ENCODE results near the gene LRRC75A. TPM values are rescaled to one million over a fixed set of nuclear protein-coding genes. Genes with fewer than 3 reads are reported as not detected.

The LRRC75A gene
- polyA plus RNA-seq, 1 donor (not counting 4 experiments of a cell fraction or from before 2014, with no cell fraction given), result not detected

GRCh38 chr17:16459855-16460550 is 32.0 kb downstream of the LRRC75A start:
- no peaks in the 10 kb centered on the region for H4K20me1 ChIP-seq (ENCODE audit: control insufficient read depth, extremely low read depth, insufficient read depth, low read length)
- H2AFZ ChIP-seq (ENCODE audit: control insufficient read depth, low read length), result peak overlapping the region; percentile 52
- dilution Hi-C loops (cut with MboI; ENCODE audit: extremely low pct_ligation_motif_present, low sequenced_read_pairs), result no loop called here
- no peak for TF ChIP-seq CTCF (optimal IDR thresholded peaks at IDR 0.05 in 1 of 3, IDR thresholded peaks at IDR 0.05 in 1 of 3, conservative IDR thresholded peaks at IDR 0.05 in 1 of 3; ENCODE audit: extremely low read depth in 1 of 3, insufficient read depth in 2 of 3, low read length in 3 of 3)
- TF ChIP-seq EZH2 (IDR thresholded peaks at IDR 0.05; ENCODE audit: low read length), result no peak
- H3K4me2 ChIP-seq (ENCODE audit: control insufficient read depth, extremely low read depth, insufficient read depth, low read depth, low read length), result peak overlapping the region; percentile 52
- FAIRE-seq, result peak; percentile 91
- DNase-seq (ENCODE audit: low read depth, low spot score), result no peak
- no peaks in the 10 kb centered on the region for H3K79me2 ChIP-seq (ENCODE audit: control insufficient read depth, insufficient read depth, low read length)
- no peak overlapping the region for H3K9ac ChIP-seq (ENCODE audit: control insufficient read depth, extremely low read depth, insufficient read depth, low read length)
- H3K27ac ChIP-seq (ENCODE audit: control insufficient read depth, insufficient read depth, low read length), result no peak overlapping the region
- no peaks in the 10 kb centered on the region for H3K9me1 ChIP-seq (ENCODE audit: control insufficient read depth, extremely low read depth, insufficient read depth, low read length)
- H3K4me1 ChIP-seq (ENCODE audit: control insufficient read depth, extremely low read depth, insufficient read depth, low read length), result peaks cover 11% of the 10 kb centered on the region
- no peaks in the 10 kb centered on the region for H3K9me3 ChIP-seq (ENCODE audit: control insufficient read depth, low read depth, low read length)
- H3K4me3 ChIP-seq (ENCODE audit: control insufficient read depth in 2 of 3, extremely low read depth in 1 of 3, insufficient read depth in 2 of 3, low read depth in 1 of 3, low read length in 3 of 3), result no peak overlapping the region
- H3K27me3 ChIP-seq (ENCODE audit: control insufficient read depth, extremely low read depth, insufficient read depth, low read length), result no peaks in the 10 kb centered on the region
- no peaks in the 10 kb centered on the region for H3K36me3 ChIP-seq (ENCODE audit: control insufficient read depth in 2 of 2, extremely low read depth in 1 of 2, insufficient read depth in 2 of 2, low read length in 2 of 2)

GRCh38 chr17:16459271-16459670 is 32.7 kb downstream of the LRRC75A start:
- FAIRE-seq (no peak), DNase-seq (ENCODE audit: low read depth, low spot score) (no peak)
- Histone ChIP-seq H3K36me3 (ENCODE audit: control insufficient read depth in 2 of 2, extremely low read depth in 1 of 2, insufficient read depth in 2 of 2, low read length in 2 of 2) (no peaks in the 10 kb centered on the region), H3K27ac (ENCODE audit: control insufficient read depth, insufficient read depth, low read length) (no peak overlapping the region), H4K20me1 (ENCODE audit: control insufficient read depth, extremely low read depth, insufficient read depth, low read length) (no peaks in the 10 kb centered on the region), H3K27me3 (ENCODE audit: control insufficient read depth, extremely low read depth, insufficient read depth, low read length) (no peaks in the 10 kb centered on the region), H3K4me1 (ENCODE audit: control insufficient read depth, extremely low read depth, insufficient read depth, low read length) (peaks cover 11% of the 10 kb centered on the region), H2AFZ (ENCODE audit: control insufficient read depth, low read length) (no peak overlapping the region), H3K4me2 (ENCODE audit: control insufficient read depth, extremely low read depth, insufficient read depth, low read depth, low read length) (no peak overlapping the region), H3K9me1 (ENCODE audit: control insufficient read depth, extremely low read depth, insufficient read depth, low read length) (no peaks in the 10 kb centered on the region), H3K79me2 (ENCODE audit: control insufficient read depth, insufficient read depth, low read length) (no peaks in the 10 kb centered on the region), H3K4me3 (ENCODE audit: control insufficient read depth in 2 of 3, extremely low read depth in 1 of 3, insufficient read depth in 2 of 3, low read depth in 1 of 3, low read length in 3 of 3) (no peak overlapping the region), H3K9ac (ENCODE audit: control insufficient read depth, extremely low read depth, insufficient read depth, low read length) (no peak overlapping the region), H3K9me3 (ENCODE audit: control insufficient read depth, low read depth, low read length) (no peaks in the 10 kb centered on the region)
- dilution Hi-C loops (cut with MboI; ENCODE audit: extremely low pct_ligation_motif_present, low sequenced_read_pairs), result no loop called here
- TF ChIP-seq CTCF (optimal IDR thresholded peaks at IDR 0.05 in 1 of 3, IDR thresholded peaks at IDR 0.05 in 1 of 3, conservative IDR thresholded peaks at IDR 0.05 in 1 of 3; ENCODE audit: extremely low read depth in 1 of 3, insufficient read depth in 2 of 3, low read length in 3 of 3) (no peak), EZH2 (IDR thresholded peaks at IDR 0.05; ENCODE audit: low read length) (no peak)

All from keratinocyte (primary cell).